Astrocyte of the spinal cord (primary cell): ENCODE data around the gene MARCHF3.
"Not testable (repeated sequence)": the region's sequence is repeated elsewhere in the genome, so short reads cannot be mapped to it uniquely, and the experiment has no call there.

Experiments used
- DNase-seq: peaks from one replicate; pipeline ENCODE4 v3.0.0; 2011; ENCODE audit warnings: low read depth, low spot score
- H3K4me3 ChIP-seq: 2 replicates; pipeline ENCODE4 v1.5.1; 2011; ENCODE audit warnings: low read depth, mild to moderate bottlenecking, low read length, moderate library complexity
- CTCF ChIP-seq: IDR thresholded peaks from 2 replicates; pipeline ENCODE4 v1.5.1; 2012; ENCODE audit warnings: low read depth, mild to moderate bottlenecking, low read length, inconsistent platforms
- in situ Hi-C: cut with HindIII; loops from 2 replicates; pipeline ENCODE4 v1.10.0; 2017; ENCODE audit warnings: low sequenced_read_pairs

The MARCHF3 gene

GRCh38 chr5:126849101-126849678 is 181.2 kb downstream of the MARCHF3 start:
- TF ChIP-seq CTCF = no peak
- in situ Hi-C loops = no loop called here
- DNase-seq = no peak
- no peak overlapping the region for H3K4me3 ChIP-seq

GRCh38 chr5:126848253-126848652 is 182.1 kb downstream of the MARCHF3 start:
- no peak for TF ChIP-seq CTCF
- in situ Hi-C loops = no loop called here
- no peak for DNase-seq
- H3K4me3 ChIP-seq = no peak overlapping the region

GRCh38 chr5:126847826-126848251 is 182.5 kb downstream of the MARCHF3 start:
- DNase-seq = no peak
- no peak overlapping the region for H3K4me3 ChIP-seq
- in situ Hi-C loops = no loop called here
- no peak for TF ChIP-seq CTCF

GRCh38 chr5:126847456-126847820 is 182.9 kb downstream of the MARCHF3 start:
- in situ Hi-C loops = no loop called here

GRCh38 chr5:126846744-126847455 is 183.5 kb downstream of the MARCHF3 start:
- DNase-seq = no peak
- no peak for TF ChIP-seq CTCF
- in situ Hi-C loops = no loop called here
- H3K4me3 ChIP-seq = no peak overlapping the region

More at GRCh38 chr5:126847456-126847820, 182.9 kb downstream of the MARCHF3 start:
- no peak overlapping the region for H3K4me3 ChIP-seq
- DNase-seq = no peak
- no peak for TF ChIP-seq CTCF

GRCh38 chr5:126846344-126846743 is 184.0 kb downstream of the MARCHF3 start:
- peak; percentile 35 for DNase-seq
- in situ Hi-C loops = no loop called here

GRCh38 chr5:126845470-126846070 is 184.8 kb downstream of the MARCHF3 start:
- peak; percentile 34 for DNase-seq
- H3K4me3 ChIP-seq, in situ Hi-C loops: not testable (repeated sequence)

More at GRCh38 chr5:126846344-126846743, 184.0 kb downstream of the MARCHF3 start:
- no peak overlapping the region for H3K4me3 ChIP-seq
- TF ChIP-seq CTCF = no peak

GRCh38 chr5:126843375-126843774 is 187.0 kb downstream of the MARCHF3 start:
- H3K4me3 ChIP-seq, DNase-seq, in situ Hi-C loops: not testable (repeated sequence)

GRCh38 chr5:126839407-126839806 is 191.0 kb downstream of the MARCHF3 start:
- in situ Hi-C loops, H3K4me3 ChIP-seq, DNase-seq: not testable (repeated sequence)
